Esophagus muscularis mucosa (tissue), 4 donors: Measurements from ENCODE around the gene ZNF740. TPM values are rescaled to one million over a fixed set of nuclear protein-coding genes. Genes with fewer than 3 reads are reported as not detected.

Experiments
- DNase-seq: peaks from one replicate; pipeline ENCODE4 v3.0.0-alpha.2; 2017; ENCODE audit errors: extremely low spot score
- H3K27ac ChIP-seq, 4 donors: fragments of 200-600 bp; sonication (generic); replicated peaks in 1 of 4; 1 replicate in 3 of 4; 2 replicates in 1 of 4; pipeline ENCODE4 v1.5.1; 2016 to 2019; ENCODE audit warnings: mild to moderate bottlenecking in 1 of 4
- H3K27me3 ChIP-seq, 4 donors: fragments of 200-600 bp; sonication (generic); one replicate each; pipeline versions ENCODE4 v1.5.1 to v1.6.0; 2016 to 2019
- H3K36me3 ChIP-seq, 4 donors: fragments of 200-600 bp; sonication (generic); one replicate each; pipeline ENCODE4 v1.5.1; 2016 to 2019
- H3K4me1 ChIP-seq, 4 donors: fragments of 200-600 bp; sonication (generic); one replicate each; pipeline ENCODE4 v1.5.1; 2016 to 2019
- H3K4me3 ChIP-seq, 4 donors: fragments of 200-600 bp; sonication (generic); 1 replicate in 2 of 4; 2 replicates in 2 of 4; pipeline ENCODE4 v1.5.1; 2016 to 2019; ENCODE audit warnings: mild to moderate bottlenecking in 4 of 4, moderate library complexity in 1 of 4
- H3K9me3 ChIP-seq, 4 donors: fragments of 200-600 bp; sonication (generic); 1 replicate in 3 of 4; 2 replicates in 1 of 4; pipeline ENCODE4 v1.5.1; 2016 to 2019
- CTCF ChIP-seq, 3 experiments: fragments of 200-600 bp in 2 of 3; fragments of 450-650 bp in 1 of 3; sonication (generic) in 2 of 3; IDR thresholded peaks; one replicate each; pipeline ENCODE4 v1.5.1; 2017 to 2019; ENCODE audit warnings: antibody characterized with exemption in 3 of 3, mild to moderate bottlenecking in 2 of 3, moderate library complexity in 1 of 3
- EP300 ChIP-seq: sonication (generic); formaldehyde crosslinking; IDR thresholded peaks from one replicate; pipeline ENCODE4 v1.6.1; 2017; ENCODE audit warnings: antibody characterized with exemption
- POLR2A ChIP-seq: fragments of 450-650 bp; IDR thresholded peaks from one replicate; pipeline ENCODE4 v1.6.1; 2017; ENCODE audit warnings: antibody characterized with exemption, moderate library complexity, mild to moderate bottlenecking, low read depth
- POLR2AphosphoS5 ChIP-seq, 2 donors: sonication (generic); formaldehyde crosslinking; IDR thresholded peaks; one replicate each; pipeline ENCODE4 v1.6.1; 2017; ENCODE audit warnings: antibody characterized with exemption in 2 of 2
- WGBS: methylation state at CpG from one replicate; pipeline ENCODE4 v1.1.5; 2018; 5-methylcytosine and 5-hydroxymethylcytosine counted together
- intact Hi-C: fragments of 100-400 bp; cut with DNase I; formaldehyde crosslinking; loops from one replicate; pipeline ENCODE4 v1.15.1; 2023
- total RNA-seq, 4 donors: library from RNA; depleted of rRNA; stranded (reverse); fragments of >200 nt; gene quantifications; one replicate each; pipeline versions ENCODE4 v1.1.0 to v1.2.1, GENCODE V29; 2016

The ZNF740 gene
- total RNA-seq, 4 donors from 2014 or later, result 12.4 to 19.6 (median 15.3) TPM

- DNase-seq, result no peak
- Histone ChIP-seq H3K4me3 (no peak overlapping the region), H3K36me3 (peaks cover 0 to 46% (median 31%) of the 10 kb centered on the region in 4 donors), H3K4me1 (peaks cover 0 to 29% (median 22%) of the 10 kb centered on the region in 4 donors), H3K27ac (peak overlapping the region in 2 of 4 donors; percentile 55 to 69), H3K9me3 (no peaks in the 10 kb centered on the region), H3K27me3 (no peaks in the 10 kb centered on the region)
- TF ChIP-seq POLR2A (no peak), CTCF (IDR thresholded peaks at IDR 0.05) (no peak), EP300 (no peak), POLR2AphosphoS5 (IDR thresholded peaks at IDR 0.05) (no peak)
- intact Hi-C loops, result no loop called here
- 92% methylated on average over 12 of the region's 14 CpGs for WGBS
Observed at GRCh38 chr12:53170876-53171724, 9.4 kb upstream of the ZNF740 start.

- no peak for DNase-seq
- H3K4me1 ChIP-seq, result peaks cover 0 to 29% (median 22%) of the 10 kb centered on the region in 4 donors
- peak overlapping the region; percentile 39 to 69 (median 62) for H3K27ac ChIP-seq
- WGBS, result 42% methylated on average over 10 of the region's 10 CpGs
- H3K4me3 ChIP-seq, result no peak overlapping the region
- intact Hi-C loops, result no loop called here
- H3K9me3 ChIP-seq, result no peaks in the 10 kb centered on the region
- peaks cover 0 to 38% (median 30%) of the 10 kb centered on the region in 4 donors for H3K36me3 ChIP-seq
- TF ChIP-seq POLR2AphosphoS5 (IDR thresholded peaks at IDR 0.05) (no peak), EP300 (no peak), POLR2A (no peak), CTCF (IDR thresholded peaks at IDR 0.05) (no peak)
- no peaks in the 10 kb centered on the region for H3K27me3 ChIP-seq
Observed at GRCh38 chr12:53171725-53172329, 8.7 kb upstream of the ZNF740 start.

DNA sequence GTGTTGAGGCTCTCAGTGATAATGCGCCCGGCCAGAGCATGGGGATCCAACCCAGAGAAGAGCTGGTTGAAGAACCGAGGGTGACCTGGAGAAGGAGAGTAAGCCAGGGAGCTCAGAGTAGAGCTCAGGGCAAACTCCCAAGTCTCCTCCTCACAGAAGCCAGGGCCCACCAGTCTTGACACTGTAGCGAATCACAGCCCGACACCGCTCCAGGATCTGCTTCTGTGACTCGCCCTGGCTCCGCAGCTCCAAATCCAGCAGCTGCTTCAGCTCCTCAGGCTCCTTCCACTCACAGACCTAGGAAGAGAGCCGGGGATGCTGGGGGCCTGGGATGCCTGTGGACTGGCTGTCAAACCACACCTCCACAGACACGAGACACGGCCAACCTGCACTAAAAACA lies 8.2 kb upstream of the ZNF740 start:
- no peak overlapping the region for H3K4me3 ChIP-seq
- TF ChIP-seq POLR2A (no peak), EP300 (no peak), CTCF (IDR thresholded peaks at IDR 0.05) (no peak), POLR2AphosphoS5 (IDR thresholded peaks at IDR 0.05) (no peak)
- no peaks in the 10 kb centered on the region for H3K9me3 ChIP-seq
- H3K27ac ChIP-seq, result peak overlapping the region; percentile 39 to 69 (median 62)
- H3K36me3 ChIP-seq, result peaks cover 0 to 33% (median 28%) of the 10 kb centered on the region in 4 donors
- intact Hi-C loops, result no loop called here
- no peaks in the 10 kb centered on the region for H3K27me3 ChIP-seq
- H3K4me1 ChIP-seq, result peaks cover 0 to 29% (median 22%) of the 10 kb centered on the region in 4 donors
- 56% methylated on average over 4 of the region's 11 CpGs for WGBS
- no peak for DNase-seq

DNA sequence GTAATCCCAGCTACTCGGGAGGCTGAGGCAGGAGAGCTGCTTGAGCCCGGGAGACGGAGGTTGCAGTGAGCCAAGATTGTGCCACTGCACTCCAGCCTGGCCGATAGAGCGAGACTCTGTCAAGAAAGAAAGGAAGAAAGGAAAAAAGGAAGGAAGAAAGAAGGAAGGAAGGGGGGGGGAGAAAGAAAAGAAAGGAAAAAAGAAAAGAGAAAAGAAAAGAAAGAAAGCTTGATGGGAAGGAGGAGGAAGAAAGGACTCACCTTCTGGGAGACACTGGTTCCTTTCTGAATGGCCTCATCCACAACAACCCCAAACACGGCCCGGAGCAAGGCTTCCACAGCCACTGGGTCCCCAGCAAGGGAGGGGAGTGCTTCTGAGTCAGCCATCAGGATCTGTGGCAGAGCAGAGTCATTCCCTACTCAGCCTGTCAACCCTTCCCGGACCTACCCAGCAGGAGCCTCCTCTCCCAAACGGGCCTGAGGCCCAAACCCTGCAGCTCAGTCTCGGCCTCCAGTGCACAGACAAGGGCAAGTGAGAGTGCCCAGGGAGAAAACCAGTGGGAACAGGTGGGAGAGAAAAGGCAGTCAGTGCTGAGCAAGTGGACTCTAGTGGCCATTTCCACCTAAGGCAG lies 7.3 kb upstream of the ZNF740 start:
- Histone ChIP-seq H3K36me3 (peaks cover 0 to 31% (median 26%) of the 10 kb centered on the region in 4 donors), H3K27ac (peak overlapping the region; percentile 39 to 69 (median 62)), H3K27me3 (no peaks in the 10 kb centered on the region), H3K4me3 (no peak overlapping the region), H3K4me1 (peaks cover 0 to 29% (median 22%) of the 10 kb centered on the region in 4 donors), H3K9me3 (no peaks in the 10 kb centered on the region)
- TF ChIP-seq CTCF (IDR thresholded peaks at IDR 0.05) (no peak), EP300 (no peak)
- 88% methylated on average over 9 of the region's 10 CpGs for WGBS
- DNase-seq, result no peak
- intact Hi-C loops, result no loop called here
